Hepatic stellate cell (primary cell): ENCODE data around the gene KAT2A.

ENCODE experiments used
- DNase-seq: peaks from one replicate; pipeline ENCODE4 v3.0.0; 2011; ENCODE audit warnings: low spot score

KAT2A gene

DNA sequence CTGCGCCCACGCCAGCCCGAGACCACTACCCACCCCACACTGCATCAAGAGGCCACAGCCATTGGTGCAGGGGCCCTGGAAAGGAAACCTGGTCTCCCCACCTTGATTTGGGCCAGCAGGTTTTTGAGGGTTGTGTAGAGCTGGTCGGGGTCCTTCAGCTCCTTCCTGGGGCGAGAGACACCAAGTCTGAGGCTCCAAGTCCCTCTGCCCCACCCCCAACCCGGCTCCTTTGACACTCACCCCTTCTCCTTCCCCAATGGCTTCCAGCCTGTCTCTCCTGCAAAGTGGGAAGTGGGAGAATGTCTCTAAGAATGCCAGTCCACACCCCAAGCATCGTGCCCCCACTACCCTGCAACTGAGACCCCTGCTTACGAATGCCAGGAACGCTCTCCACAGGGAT, 7.0 kb downstream of the KAT2A start:
- DNase-seq, result no peak

DNA sequence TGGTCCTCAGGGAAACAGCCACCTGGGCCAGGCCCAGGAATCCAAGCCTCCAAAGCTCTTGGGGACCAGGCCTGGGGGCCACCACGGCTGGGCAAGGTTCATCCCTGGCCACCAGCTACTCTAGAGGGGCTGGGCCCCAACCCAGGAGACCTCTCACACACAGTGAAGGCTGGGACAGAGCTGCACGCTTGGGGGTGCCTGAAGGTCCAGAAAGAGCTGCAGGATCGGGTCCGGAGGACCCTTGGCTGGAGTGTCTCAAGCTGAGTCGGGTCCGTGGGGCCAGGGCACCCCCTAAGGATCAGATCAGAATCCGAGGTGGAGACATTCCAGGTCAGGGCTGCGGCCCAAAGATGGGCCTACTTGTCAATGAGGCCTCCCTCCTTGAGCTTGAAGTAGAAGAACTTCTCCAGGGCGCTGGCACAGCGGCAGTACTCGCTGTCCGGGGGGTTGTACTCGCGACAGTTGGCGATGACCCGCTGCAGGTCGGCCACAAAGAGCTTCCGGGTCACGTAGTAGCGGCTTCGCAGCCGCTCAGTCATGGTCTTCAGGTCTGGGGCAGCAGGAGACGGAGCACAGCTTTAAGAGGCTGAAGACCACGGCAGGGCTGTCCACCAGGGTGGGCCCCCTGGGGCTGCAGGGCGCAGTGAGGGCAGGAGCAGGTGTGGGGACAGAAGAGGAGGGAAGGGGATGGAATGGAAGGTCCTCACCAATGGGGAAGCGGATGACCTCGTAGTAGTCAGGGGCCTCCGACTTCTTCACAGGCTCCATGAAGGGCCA, 7.7 kb downstream of the KAT2A start:
- no peak for DNase-seq

DNA sequence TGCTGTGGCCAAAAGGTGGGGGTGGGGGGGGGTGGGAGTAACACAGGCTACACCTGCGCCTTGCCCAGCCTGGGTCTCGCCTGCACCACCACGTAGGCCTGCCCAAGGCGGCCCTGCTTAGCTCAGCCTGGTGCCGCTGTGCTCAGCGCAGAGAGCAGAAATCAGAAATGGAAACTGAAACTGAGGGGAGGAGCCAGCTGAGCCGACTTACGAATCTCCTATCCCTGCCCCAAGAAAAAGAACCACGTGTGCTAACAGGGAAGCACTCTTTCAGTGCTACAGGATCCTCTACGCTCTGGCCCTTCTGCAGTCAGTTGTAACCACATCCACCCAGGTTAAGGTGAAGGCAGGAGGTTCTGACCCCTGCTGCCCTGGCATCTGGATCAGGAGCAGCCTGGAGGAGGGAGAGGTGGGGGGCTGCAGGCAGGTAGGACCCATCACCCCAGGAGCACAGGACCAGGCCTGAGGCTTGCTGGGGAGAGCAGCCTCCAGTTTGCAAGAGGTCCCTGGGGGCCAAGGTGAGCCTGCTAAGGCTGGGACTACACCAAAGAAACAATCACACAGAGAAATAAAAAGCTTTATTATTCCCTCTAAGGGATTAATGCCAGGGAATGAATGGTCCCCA, 8.5 kb downstream of the KAT2A start, which contains the start of gene DHX58:
Gene DHX58, minus strand, starts transcription at position 163 of the 625 bp plus-strand sequence. CDS start 822 bp downstream, outside the sequence.
- DNase-seq, result peak; percentile 98

DNA sequence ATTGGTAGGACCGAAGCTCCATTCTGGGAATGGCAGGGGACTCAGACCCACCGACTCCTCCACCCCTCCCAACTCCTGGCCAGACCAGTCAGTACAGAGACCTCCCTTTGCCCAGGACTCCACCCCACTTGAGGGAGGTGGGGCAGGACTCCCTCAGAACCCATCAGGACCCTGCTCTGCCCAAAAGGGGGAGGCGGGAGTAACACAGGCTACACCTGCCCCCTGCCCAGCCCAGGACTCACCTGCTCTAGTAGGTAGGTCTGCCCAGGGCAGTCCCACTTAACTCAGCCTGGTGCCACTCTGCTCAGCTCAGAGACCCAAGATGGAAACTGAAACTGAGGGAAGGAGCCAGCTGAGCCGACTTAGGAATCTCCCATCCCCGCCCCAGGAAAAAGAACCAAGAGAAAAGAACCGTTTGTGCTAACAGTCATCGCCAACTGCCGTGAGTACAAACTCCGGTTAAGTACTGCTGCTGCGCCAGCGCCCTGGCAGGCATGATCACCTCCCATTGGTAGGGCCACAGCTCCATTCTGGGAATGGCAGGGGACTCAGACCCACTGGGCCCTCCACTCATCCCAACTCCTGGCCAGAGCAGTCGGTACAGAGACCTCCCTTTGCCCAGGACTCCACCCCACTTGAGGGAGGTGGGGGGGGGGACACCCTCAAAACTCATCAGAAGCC, 9.2 kb downstream of the KAT2A start:
- peak; percentile 82 for DNase-seq

DNA sequence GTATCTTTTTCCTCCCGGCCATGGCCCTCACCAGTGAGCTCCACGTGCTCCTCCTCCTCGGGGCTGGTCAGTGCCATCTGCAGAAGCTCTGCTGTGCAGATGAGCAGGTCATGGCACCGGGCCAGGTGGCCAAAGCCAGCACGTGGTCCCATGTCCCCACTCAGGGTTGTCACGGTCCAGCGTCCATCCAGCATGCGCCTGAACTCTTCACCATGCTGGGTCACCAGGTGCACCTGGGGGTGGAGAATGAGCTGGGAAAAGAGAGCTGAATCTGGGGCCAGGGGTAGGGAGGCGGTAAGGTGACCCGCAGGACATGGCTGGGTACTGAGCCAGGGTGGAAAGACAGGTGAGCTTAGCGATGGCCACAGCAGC, 9.9 kb downstream of the KAT2A start:
- no peak for DNase-seq

DNA sequence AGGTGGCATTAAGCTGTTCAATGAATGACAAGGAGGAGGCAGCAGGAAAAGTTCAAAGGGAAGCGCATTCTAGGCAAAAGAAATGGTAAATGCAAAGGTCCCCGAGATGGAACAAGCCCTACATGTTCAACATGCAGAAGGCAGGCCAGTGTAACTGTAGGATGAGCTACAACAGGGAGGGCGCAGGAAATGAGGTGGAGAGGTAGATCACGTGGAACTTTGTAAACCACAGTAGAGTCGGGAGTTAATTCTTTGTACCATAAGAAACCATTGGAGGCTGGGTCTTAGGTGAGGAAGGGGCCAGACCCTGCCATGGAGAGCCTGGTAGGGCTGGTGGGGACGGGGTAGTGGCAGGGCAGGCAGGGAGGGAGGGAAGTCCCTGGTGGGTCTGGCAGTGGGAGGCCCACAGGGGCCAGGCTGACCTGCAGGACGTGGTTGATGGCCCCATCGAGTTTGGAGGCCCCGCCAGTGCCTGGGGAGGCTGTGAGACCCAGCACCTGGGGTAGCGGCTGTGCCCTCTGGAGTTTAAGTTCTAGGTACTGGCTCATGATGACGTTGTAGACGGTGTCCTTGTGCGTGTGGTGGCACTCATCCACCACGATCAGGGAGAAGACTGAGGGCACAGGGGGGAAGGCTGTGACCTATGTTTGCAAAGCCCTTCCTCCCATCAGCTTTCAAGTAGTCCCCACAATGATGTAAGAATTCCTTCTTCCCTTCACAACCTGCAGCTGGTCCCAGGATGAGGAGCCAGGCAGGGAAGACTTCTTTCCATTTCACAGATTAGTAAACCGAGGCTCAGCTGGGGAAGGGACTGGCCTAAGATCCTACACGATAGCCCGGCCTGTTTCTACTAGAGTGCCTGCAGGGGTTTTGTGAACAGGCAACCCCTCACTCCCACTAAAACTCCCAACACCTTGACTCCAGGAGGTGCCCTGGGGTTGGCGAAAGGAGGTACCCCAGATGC, 10.6 kb downstream of the KAT2A start:
- no peak for DNase-seq

DNA sequence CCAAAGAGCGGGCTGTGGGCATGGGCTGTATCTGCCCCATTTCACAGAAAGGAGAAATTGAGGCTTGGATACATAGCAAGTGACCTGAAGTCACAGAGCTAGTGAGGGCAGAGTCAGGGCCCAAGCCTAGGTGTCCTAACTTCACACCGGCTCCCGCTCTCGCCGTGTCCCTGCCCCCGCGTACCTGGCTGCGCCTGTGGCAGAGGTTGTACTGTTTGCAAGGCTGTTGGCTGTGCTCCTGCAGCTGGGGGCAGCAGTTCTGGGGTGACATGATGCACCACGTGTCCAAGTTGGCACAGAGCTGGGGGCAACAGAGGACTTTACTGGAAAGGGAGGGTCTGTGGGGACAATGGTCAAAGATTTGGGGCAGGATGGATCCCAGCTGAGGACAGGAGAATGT, 12.1 kb downstream of the KAT2A start:
- no peak for DNase-seq

DNA sequence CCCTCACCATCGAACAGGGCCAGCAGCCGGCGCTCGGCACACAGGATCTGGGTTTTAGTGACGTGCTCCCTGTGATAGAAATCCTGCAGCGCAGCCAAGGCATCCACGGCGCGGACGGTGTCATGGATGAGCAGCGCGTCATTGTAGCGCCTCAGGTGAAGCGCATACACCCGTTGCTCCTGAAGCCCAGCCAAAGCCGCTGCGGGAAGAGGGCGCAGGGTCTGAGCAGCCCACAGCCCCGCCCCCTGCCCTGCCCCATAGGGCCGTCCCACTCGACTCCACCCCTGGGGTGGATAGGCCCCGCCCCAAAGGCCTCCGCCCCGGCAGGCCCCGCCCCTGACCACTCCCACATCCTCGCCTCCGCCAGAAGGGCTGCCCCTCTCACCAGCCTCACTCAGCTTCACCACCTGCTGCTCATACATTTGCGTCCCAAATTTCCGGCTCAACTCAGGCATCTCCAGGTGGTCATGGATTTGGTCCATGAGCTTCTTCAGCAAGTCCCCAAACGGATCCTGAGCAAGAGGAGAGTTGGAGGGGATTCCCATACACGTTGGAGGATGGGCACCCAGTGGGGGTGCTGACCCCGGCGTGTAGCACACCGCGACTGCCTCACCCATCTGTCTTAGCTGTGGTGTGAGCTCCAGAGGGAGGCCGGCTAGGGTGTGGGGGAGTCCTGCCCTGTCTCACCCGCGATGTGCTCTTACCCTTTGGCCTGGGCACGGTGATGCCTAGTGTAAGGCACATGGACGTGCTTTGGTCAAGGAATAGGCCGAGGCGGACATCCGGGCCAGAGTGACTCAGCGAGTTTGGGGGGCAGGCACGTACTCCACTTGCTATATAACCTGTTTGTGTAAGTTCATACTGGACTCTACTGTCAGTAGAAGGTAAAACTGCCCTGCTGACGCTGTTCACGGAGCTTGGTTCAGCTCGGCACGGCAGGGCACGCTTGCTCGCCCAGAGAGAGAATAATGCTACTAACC, 13.3 kb downstream of the KAT2A start:
- DNase-seq, result peak; percentile 60

DNA sequence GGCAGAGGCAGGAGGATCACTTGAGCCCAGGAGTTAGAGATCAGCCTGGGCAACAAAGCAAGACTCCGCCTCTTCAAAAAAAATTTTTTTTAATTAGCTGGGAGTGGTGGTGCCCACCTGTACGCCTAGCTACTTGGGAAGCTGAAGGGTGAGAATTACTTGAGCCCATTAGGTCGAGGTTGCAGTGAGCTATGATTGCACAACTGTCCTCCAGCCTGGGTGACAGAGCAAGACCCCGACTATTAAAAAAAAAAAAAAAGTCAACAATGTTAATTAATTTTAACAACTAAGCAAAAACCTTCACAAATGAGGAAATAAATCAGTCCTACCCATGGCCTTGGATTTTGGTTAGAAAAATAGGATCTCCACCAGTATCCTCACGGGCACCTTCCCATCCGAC, 14.0 kb downstream of the KAT2A start:
- no peak for DNase-seq

DNA sequence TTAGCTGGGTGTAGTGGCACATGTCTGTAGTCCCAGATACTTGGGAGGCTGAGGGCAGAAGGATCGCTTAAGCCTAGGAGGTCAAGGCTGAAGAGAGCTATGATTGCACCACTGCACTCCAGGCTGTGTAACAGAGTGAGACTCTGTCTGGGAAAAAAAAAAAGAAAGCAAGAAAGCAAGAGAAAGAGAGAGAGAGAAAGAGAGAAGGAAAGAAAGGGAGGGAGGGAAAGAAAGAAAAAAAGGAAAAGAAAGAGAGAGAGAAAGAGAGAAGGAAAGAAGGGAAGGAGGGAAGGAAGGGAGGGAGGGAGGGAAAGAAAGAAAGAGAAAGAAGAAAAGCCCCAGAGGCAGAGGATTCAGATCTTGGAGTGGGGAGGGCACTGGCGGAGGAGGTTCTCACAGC, 15.2 kb downstream of the KAT2A start:
- DNase-seq, result no peak

DNA sequence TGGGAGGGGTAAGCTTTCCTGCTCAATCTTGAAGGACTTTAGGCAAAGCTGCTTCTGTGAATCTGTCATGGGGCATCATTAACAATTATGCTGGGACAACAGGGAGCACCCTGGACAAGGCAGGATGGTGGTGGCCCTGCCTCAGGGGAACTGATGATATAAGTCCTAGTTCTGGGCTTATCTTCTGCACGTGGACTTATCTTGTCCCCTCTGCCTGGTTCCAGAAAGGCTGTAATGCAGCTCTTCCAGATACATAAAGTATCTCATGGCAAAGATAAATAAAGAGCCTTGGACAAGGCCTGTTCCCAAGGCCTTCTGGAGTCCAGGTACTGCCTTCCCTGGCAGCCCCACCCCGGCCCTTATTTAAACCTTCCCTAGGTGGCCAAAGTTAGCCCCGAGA, 16.9 kb downstream of the KAT2A start:
- no peak for DNase-seq

DNA sequence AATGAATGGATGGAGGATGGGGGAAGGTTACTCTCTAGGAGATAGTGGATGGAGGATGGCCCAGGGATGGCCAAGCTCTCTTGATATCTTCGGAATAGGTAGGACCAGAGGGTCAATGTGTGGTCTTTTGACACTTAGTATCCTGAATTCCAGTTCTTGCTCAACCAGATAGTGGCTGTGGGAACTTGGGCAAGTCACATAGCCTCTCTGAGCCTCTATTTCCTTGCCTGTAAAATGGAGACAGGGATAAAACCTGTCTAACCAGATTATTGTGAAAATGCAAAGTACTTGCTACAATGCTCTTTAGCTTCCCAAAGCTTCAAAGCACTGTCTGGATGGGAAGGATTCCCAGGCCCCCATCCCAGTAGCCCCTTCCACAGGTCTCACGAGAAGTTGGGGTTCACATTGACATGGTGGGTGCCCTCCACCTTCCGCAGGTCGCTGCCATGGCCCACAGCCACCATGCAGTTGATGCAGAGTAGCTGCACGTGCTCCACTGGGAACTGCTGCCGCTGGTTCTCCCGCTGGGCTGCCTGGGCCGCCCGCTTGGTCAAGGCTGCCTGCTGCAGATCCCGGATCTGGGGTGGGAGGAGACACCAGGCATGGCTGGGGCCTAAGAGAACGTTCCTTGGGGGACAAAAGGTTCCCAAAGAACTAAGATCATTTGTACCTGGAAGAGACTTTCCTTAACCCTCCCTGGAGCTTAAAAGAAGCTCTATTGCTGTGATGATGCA, 17.8 kb downstream of the KAT2A start:
- no peak for DNase-seq

DNA sequence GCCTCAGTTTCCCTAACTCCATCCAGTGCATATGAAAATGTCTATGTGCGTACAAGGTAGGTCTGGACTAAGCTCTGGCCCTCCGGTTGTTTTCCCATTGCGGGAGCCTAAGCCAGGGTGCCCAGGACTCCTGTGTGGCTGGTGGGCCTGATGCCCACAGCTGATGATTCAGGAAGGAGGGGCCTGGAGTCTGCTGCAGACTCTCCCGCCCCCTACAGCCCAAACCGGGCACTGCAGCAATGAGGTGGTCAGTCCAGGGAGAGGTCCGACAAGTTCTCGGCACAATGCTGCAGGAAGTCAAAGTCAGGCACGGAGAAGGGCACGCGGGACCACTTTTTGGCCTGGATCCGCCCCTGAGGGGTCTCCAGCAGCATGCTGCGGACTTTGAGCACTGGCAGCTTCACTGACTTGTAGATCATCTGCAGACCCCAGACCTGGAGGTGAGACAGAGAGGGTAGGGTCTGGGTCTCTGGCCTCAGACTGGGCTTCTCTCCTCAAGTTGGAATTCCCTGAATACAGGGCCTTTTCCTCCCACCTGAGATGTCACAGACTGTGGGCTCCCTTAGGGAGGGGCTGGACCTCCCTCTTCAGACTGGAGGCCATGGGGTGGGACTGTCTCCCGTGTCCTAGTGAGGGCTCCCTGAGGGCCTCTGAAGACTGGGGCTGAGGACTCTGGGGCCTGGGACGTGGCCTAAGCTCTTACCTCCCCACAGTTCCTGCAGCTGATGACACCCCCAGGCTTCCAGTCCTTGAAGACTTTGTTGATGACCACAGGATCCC, 19.5 kb downstream of the KAT2A start:
- peak; percentile 81 for DNase-seq

DNA sequence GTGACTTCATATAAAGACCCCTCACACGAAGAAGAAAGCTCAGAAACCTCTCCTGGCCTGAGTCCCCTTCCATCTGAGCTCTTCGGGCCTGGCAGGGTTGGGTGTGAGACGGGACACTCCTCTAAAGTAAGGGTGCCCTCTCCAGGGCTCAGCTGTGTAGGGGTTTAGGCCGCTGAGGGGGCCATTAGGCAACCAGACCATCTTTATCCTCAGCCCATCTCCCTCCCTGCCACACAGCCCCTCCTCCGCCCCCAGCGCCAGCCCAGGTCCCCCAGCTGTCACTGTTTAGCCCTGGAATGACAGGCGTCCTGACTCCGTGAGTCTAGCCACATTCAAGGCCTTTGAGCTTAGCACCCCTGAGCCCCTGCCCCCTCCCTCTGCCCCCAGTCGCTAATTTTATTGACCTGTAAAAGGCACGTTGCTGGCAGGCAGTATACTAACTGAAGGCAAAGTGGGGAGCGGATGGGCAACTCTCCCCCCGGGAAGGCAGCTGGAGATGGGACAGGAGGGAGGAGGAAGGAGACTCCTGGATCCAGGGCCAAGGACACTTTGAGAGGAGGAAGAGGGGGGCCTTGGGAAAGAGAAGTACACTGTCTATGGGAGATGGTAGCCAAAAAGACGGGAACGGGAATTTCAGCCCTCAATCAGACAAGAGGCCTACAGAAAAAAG, 22.3 kb downstream of the KAT2A start:
- no peak for DNase-seq

DNA sequence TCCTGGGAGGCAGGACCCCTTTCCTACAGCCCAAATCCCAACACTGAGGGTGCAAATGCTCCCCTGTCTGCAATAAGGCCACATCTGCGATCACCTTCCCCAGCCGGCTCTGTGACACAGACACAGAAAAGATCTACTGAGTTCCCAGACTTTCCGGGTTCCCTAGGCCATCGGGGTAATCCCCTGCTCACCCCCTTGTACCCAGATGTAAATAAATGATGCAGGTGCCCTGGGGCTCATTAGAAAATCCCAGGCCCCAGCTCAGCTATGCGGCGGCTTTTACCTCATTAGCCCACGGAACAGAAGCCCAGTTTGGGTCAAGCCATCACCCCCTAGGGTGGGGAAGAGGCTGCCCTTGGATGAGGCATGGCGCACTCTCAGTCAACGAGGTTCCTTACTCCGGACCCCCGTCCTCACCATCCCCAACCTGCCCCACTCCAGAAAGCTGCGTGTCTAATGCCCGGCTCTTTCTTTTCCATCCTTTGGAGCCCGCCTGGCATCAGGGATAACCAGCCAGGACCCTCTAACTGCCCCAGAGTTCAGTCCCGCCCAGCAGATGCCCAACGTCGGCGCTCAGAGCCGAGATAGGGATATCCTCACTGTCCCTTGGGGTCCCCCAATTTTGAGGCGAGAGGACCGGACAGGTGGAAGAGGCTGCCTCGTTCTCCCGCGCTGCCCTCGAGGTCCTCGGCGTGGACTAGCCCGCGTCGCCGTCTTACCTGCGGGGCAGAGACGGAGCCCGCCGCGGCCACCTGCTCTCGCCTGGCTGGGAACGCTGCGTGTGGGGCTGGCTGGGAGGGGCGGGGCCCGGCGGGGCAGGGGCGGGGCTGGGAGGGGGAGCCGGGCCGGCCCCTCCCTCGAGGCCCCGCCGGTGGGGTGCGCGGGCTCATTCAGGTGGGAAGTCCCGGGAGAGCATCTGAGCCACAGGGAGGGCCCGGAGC, 23.2 kb downstream of the KAT2A start, which contains the start of gene ZNF385C:
Gene ZNF385C, minus strand, starts transcription at position 783 of the 941 bp plus-strand sequence. CDS start 35,417 bp downstream, outside the sequence.
- DNase-seq, result no peak

DNA sequence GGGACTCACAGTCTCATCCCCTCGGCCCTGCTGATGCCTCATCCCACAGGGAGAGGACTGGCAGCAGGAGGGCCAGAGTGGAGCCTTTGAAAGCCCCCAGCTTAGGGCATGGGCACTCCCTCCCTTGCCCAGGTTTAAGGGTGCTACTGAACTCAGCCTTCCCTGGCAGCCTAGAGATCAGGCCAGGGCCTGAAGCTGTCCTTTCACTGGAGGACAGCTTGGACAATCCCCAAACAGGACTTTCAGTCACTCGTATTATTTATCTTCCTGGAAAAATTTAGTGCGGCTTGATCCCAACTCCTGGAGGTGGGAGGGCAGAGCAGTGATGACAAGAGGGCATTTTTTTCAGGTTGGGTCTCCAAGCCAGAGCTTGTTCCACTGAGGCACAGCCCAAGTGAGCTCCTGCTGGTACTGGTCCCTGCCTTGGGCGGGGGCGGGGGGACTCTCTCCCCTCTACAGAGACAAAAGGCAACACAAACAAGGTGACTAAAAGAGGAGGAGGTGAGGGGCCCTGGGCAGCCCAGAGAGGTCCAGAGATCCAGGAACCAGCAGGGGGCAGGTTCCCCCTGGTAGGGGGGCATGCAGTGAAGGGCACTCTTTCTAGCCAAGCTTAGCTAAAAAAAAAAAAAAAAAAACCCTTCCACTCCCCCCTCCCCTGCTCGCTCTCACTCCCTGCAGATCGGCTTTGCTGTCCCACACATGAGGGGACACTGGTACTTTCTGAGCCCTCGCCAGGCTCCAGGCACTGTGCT, 24.6 kb downstream of the KAT2A start:
- DNase-seq, result no peak
